HepG2 (cell line): ENCODE data around the gene CD207. TPM values are rescaled to one million over a fixed set of nuclear protein-coding genes. Genes with fewer than 3 reads are reported as not detected.

Source experiments
- CREM ChIP-seq, 2 experiments: sonication (generic) in 1 of 2; formaldehyde crosslinking in 1 of 2; IDR thresholded peaks; 2 replicates each; pipeline versions ENCODE4 v1.4.0 to v1.6.1; 2016 to 2020; ENCODE audit warnings: antibody characterized with exemption in 1 of 2, mild to moderate bottlenecking in 1 of 2, missing genetic modification reagents in 1 of 2
- FOXJ3 ChIP-seq: sonication (generic); formaldehyde crosslinking; IDR thresholded peaks from 2 replicates; pipeline ENCODE4 v1.4.0; 2020; ENCODE audit warnings: missing genetic modification reagents, mild to moderate bottlenecking, borderline replicate concordance
- MXD4 ChIP-seq: IDR thresholded peaks from 2 replicates; pipeline ENCODE4 v1.6.1; 2016; ENCODE audit warnings: mild to moderate bottlenecking, missing biosample characterization, missing genetic modification reagents
- NFE2L2 ChIP-seq: fragments of 150-350 bp; IDR thresholded peaks from 2 replicates; pipeline ENCODE4 v1.6.1; 2014; ENCODE audit warnings: low read length
- PHB2 ChIP-seq: fragments of 450-650 bp; IDR thresholded peaks from 2 replicates; pipeline ENCODE4 v1.6.1; 2018; ENCODE audit not compliant: partially characterized antibody
- PRPF4 ChIP-seq: fragments of 200-400 bp; formaldehyde crosslinking; IDR thresholded peaks from 2 replicates; pipeline ENCODE4 v1.6.1; 2016; ENCODE audit warnings: low read length, low read depth; ENCODE audit not compliant: poor library complexity, severe bottlenecking
- RORA ChIP-seq: sonication (generic); formaldehyde crosslinking; IDR thresholded peaks from 2 replicates; pipeline ENCODE4 v1.5.0; 2020; ENCODE audit warnings: mild to moderate bottlenecking, missing genetic modification reagents, moderate library complexity
- SUZ12 ChIP-seq: fragments of 150-350 bp; IDR thresholded peaks from 2 replicates; pipeline ENCODE4 v1.6.1; 2014; ENCODE audit warnings: low read depth, low read length
- ZNF282 ChIP-seq: fragments of 450-650 bp; IDR thresholded peaks from 2 replicates; pipeline ENCODE4 v1.6.1; 2018; ENCODE audit not compliant: partially characterized antibody
- ZNF768 ChIP-seq: sonication (generic); formaldehyde crosslinking; IDR thresholded peaks from 2 replicates; pipeline ENCODE4 v1.4.0; 2020; ENCODE audit warnings: missing genetic modification reagents
- ZNF883 ChIP-seq: sonication (generic); formaldehyde crosslinking; IDR thresholded peaks from 2 replicates; pipeline ENCODE4 v1.5.1; 2020; ENCODE audit warnings: mild to moderate bottlenecking, missing genetic modification reagents; ENCODE audit errors: not compliant biosample characterization
- polyA plus RNA-seq, 8 experiments: library from polyadenylated mRNA; depleted of rRNA in 3 of 8; stranded (reverse) in 7 of 8; unstranded in 1 of 8; fragments of >200 nt; fragmentation: Illumina TruSeq in 4 of 8; extraction: Trizol in 4 of 8; gene quantifications; 2 replicates each; pipeline versions ENCODE4 v1.2.1 to v1.2.3, GENCODE V29; 2011 to 2016; ENCODE audit warnings: low read depth in 4 of 8, missing spikeins in 1 of 8, mixed read lengths in 1 of 8; ENCODE audit not compliant: insufficient read depth in 1 of 8
- total RNA-seq, 5 experiments: library from RNA; depleted of rRNA; stranded (reverse); fragments of >200 nt; fragmentation: Illumina TruSeq; extraction: Trizol; gene quantifications; 2 replicates each; pipeline ENCODE4 v1.2.3, GENCODE V29; 2016; ENCODE audit warnings: low read depth in 1 of 5
- TF ChIP-seq, protein P1 (sequence below): sonication (generic); formaldehyde crosslinking; conservative IDR thresholded peaks from 2 replicates; pipeline ENCODE4 v1.4.0; 2020; ENCODE audit warnings: missing genetic modification reagents
- TF ChIP-seq, protein P2 (sequence below): sonication (generic); formaldehyde crosslinking; IDR thresholded peaks from 2 replicates; pipeline ENCODE4 v1.4.0; 2020; ENCODE audit warnings: mild to moderate bottlenecking, missing genetic modification reagents
- TF ChIP-seq, protein P3 (sequence below): sonication (generic); formaldehyde crosslinking; IDR thresholded peaks from 2 replicates; pipeline ENCODE4 v1.4.0; 2020; ENCODE audit warnings: missing genetic modification reagents, borderline replicate concordance
- TF ChIP-seq, protein P4 (sequence below): sonication (generic); formaldehyde crosslinking; IDR thresholded peaks from 2 replicates; pipeline ENCODE4 v1.8.0; 2022; ENCODE audit warnings: missing genetic modification reagents, low read depth, mild to moderate bottlenecking, borderline replicate concordance
- TF ChIP-seq, protein P5 (sequence below): sonication (generic); formaldehyde crosslinking; conservative IDR thresholded peaks from 2 replicates; pipeline ENCODE4 v1.8.0; 2022; ENCODE audit warnings: missing genetic modification reagents
- TF ChIP-seq, protein P6 (sequence below): sonication (generic); formaldehyde crosslinking; conservative IDR thresholded peaks from 2 replicates; pipeline ENCODE4 v1.8.0; 2022; ENCODE audit warnings: mild to moderate bottlenecking, moderate library complexity, missing genetic modification reagents

The CD207 gene
- total and polyA plus RNA-seq, 2 of the 13 experiments (the other 11 are each of a cell fraction or from before 2014, with no cell fraction given): 0.09 to 0.15 TPM

DNA sequence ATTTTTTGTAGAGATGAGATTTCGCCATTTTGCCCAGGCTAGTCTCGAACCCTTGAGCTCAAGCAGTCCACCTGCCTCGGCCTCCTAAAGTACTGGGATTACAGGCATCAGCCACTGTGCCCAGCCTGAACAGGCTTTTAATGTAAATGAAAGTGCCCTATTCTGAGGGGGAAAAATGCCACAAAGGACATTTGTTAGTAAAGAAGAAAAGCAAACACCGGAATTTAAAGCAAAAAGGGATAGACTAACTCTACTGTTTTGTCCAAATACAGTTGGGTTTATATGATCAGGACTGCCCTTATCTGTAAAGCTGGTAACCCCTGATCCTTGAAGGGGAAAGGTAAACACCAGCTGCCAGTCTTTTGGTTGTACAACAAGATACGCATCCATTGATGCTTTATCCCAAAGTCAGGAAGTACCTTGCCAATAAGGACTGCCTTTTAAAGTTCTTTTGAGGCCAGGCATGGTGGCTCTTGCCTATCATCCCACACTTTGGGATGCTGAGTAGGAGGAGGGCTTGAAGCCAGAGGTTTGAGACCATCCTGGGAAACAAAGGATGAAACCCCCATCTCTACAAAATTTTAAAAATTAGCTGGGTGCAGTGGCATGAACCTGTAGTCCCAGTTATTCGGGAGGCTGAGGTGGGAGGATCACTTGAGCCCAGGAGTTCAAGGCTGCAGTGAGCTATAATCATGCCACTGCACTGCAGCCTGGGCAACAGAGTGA lies 28.4 kb downstream of the CD207 start (continued):
- TF ChIP-seq, protein P1, sequence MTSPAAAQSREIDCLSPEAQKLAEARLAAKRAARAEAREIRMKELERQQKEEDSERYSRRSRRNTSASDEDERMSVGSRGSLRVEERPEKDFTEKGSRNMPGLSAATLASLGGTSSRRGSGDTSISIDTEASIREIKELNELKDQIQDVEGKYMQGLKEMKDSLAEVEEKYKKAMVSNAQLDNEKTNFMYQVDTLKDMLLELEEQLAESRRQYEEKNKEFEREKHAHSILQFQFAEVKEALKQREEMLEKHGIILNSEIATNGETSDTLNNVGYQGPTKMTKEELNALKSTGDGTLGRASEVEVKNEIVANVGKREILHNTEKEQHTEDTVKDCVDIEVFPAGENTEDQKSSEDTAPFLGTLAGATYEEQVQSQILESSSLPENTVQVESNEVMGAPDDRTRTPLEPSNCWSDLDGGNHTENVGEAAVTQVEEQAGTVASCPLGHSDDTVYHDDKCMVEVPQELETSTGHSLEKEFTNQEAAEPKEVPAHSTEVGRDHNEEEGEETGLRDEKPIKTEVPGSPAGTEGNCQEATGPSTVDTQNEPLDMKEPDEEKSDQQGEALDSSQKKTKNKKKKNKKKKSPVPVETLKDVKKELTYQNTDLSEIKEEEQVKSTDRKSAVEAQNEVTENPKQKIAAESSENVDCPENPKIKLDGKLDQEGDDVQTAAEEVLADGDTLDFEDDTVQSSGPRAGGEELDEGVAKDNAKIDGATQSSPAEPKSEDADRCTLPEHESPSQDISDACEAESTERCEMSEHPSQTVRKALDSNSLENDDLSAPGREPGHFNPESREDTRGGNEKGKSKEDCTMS: no peak
- TF ChIP-seq ZNF282 (no peak), SUZ12 (no peak), PHB2 (no peak), ZNF768 (CRISPR knock-in tag) (no peak), NFE2L2 (no peak), MXD4 (CRISPR knock-in tag) (no peak), CREM (IDR thresholded peaks at IDR 0.05) (peak; percentile 92), CREM (CRISPR knock-in tag; IDR thresholded peaks at IDR 0.05) (no peak), FOXJ3 (CRISPR knock-in tag) (peak; percentile 99), PRPF4 (peak; percentile 57), RORA (CRISPR knock-in tag) (no peak), ZNF883 (CRISPR knock-in tag) (no peak)
- TF ChIP-seq, protein P2, sequence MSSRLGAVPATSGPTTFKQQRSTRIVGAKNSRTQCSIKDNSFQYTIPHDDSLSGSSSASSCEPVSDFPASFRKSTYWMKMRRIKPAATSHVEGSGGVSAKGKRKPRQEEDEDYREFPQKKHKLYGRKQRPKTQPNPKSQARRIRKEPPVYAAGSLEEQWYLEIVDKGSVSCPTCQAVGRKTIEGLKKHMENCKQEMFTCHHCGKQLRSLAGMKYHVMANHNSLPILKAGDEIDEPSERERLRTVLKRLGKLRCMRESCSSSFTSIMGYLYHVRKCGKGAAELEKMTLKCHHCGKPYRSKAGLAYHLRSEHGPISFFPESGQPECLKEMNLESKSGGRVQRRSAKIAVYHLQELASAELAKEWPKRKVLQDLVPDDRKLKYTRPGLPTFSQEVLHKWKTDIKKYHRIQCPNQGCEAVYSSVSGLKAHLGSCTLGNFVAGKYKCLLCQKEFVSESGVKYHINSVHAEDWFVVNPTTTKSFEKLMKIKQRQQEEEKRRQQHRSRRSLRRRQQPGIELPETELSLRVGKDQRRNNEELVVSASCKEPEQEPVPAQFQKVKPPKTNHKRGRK: no peak
- TF ChIP-seq, protein P3, sequence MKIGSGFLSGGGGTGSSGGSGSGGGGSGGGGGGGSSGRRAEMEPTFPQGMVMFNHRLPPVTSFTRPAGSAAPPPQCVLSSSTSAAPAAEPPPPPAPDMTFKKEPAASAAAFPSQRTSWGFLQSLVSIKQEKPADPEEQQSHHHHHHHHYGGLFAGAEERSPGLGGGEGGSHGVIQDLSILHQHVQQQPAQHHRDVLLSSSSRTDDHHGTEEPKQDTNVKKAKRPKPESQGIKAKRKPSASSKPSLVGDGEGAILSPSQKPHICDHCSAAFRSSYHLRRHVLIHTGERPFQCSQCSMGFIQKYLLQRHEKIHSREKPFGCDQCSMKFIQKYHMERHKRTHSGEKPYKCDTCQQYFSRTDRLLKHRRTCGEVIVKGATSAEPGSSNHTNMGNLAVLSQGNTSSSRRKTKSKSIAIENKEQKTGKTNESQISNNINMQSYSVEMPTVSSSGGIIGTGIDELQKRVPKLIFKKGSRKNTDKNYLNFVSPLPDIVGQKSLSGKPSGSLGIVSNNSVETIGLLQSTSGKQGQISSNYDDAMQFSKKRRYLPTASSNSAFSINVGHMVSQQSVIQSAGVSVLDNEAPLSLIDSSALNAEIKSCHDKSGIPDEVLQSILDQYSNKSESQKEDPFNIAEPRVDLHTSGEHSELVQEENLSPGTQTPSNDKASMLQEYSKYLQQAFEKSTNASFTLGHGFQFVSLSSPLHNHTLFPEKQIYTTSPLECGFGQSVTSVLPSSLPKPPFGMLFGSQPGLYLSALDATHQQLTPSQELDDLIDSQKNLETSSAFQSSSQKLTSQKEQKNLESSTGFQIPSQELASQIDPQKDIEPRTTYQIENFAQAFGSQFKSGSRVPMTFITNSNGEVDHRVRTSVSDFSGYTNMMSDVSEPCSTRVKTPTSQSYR (CRISPR knock-in tag): peak; percentile 75; the same call in 1 of the 2 replicates
- TF ChIP-seq, protein P4, sequence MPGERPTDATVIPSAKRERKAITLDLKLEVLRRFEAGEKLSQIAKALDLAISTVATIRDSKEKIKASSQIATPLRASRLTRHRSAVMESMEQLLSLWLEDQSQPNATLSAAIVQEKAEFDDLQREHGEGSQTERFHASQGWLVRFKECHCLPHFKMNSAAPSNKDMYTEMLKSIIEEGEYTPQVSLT: no peak
- TF ChIP-seq, protein P5, sequence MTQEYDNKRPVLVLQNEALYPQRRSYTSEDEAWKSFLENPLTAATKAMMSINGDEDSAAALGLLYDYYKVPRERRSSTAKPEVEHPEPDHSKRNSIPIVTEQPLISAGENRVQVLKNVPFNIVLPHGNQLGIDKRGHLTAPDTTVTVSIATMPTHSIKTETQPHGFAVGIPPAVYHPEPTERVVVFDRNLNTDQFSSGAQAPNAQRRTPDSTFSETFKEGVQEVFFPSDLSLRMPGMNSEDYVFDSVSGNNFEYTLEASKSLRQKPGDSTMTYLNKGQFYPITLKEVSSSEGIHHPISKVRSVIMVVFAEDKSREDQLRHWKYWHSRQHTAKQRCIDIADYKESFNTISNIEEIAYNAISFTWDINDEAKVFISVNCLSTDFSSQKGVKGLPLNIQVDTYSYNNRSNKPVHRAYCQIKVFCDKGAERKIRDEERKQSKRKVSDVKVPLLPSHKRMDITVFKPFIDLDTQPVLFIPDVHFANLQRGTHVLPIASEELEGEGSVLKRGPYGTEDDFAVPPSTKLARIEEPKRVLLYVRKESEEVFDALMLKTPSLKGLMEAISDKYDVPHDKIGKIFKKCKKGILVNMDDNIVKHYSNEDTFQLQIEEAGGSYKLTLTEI (CRISPR knock-in tag): no peak
- TF ChIP-seq, protein P6, sequence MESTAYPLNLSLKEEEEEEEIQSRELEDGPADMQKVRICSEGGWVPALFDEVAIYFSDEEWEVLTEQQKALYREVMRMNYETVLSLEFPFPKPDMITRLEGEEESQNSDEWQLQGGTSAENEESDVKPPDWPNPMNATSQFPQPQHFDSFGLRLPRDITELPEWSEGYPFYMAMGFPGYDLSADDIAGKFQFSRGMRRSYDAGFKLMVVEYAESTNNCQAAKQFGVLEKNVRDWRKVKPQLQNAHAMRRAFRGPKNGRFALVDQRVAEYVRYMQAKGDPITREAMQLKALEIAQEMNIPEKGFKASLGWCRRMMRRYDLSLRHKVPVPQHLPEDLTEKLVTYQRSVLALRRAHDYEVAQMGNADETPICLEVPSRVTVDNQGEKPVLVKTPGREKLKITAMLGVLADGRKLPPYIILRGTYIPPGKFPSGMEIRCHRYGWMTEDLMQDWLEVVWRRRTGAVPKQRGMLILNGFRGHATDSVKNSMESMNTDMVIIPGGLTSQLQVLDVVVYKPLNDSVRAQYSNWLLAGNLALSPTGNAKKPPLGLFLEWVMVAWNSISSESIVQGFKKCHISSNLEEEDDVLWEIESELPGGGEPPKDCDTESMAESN (CRISPR knock-in tag): peak; percentile 72
